H1 (cell line): ENCODE measurements around the gene CASQ2. TPM values are rescaled to one million over a fixed set of nuclear protein-coding genes. Genes with fewer than 3 reads are reported as not detected.

Experiments
- polyA plus RNA-seq, 7 experiments: library from polyadenylated mRNA; depleted of rRNA in 3 of 7; stranded (reverse) in 5 of 7; unstranded in 2 of 7; fragments of >200 nt in 5 of 7; fragments of 200-250 nt in 2 of 7; gene quantifications; 1 replicate in 5 of 7; 2 replicates in 1 of 7; 4 replicates in 1 of 7; pipeline versions ENCODE4 v1.2.1 to v1.2.3, GENCODE V29; 2011 to 2013; ENCODE audit warnings: missing spikeins in 2 of 7, mixed read lengths in 2 of 7
- total RNA-seq: library from RNA; stranded (reverse); fragmentation: NEBNext Ultra II Directional; extraction: Animal tissue kit (Norgen Biotek cat#: 25700); gene quantifications from 2 replicates; pipeline ENCODE4 v1.2.1, GENCODE V29; 2021

The CASQ2 gene
- total and polyA plus RNA-seq, 2 of the 8 experiments (the other 6 are each of a cell fraction or from before 2014, with no cell fraction given), result not detected

Other genes starting within 250 kb of the CASQ2 start
- 13.4 and 14.6 TPM in 2 replicates for gene VANGL1, start 126.7 kb downstream of the CASQ2 start, total RNA-seq
- 9.4 and 9.7 TPM in 2 replicates for gene VANGL1, start 126.7 kb downstream of the CASQ2 start, polyA plus RNA-seq (2011; rRNA removed)
- gene NHLH2, start 72.4 kb upstream of the CASQ2 start, total RNA-seq, result 1.0 and 1.1 TPM in 2 replicates
- 0.89 and 0.92 TPM in 2 replicates for gene NHLH2, start 72.4 kb upstream of the CASQ2 start, polyA plus RNA-seq (2011; rRNA removed)
- 3.3 and 3.7 TPM in 2 replicates for gene SLC22A15, start 207.8 kb upstream of the CASQ2 start, total RNA-seq
- gene SLC22A15, start 207.8 kb upstream of the CASQ2 start, polyA plus RNA-seq (2011; rRNA removed), result 2.1 and 3.2 TPM in 2 replicates